Endothelial cell of umbilical vein (primary cell): ENCODE results near the gene CCR2. TPM values are rescaled to one million over a fixed set of nuclear protein-coding genes. Genes with fewer than 3 reads are reported as not detected.

ENCODE experiments used
- BruUV-seq: library from RNA; stranded (reverse); fragments of 400-500 nt; replicated peaks from 2 replicates; lab custom pipeline; 2021; lab: Mats Ljungman, UMichigan
- CTCF ChIA-PET: fragments of 300-600, 350-600 bp; sonication (Branson Sonifier 250); formaldehyde crosslinking; loops from one replicate; lab custom pipeline; 2021; ENCODE audit warnings: antibody characterized with exemption, inconsistent platforms; lab: Charles Lee
- POLR2A ChIA-PET: fragments of 300-600, 350-600 bp; sonication (Branson Sonifier 250); formaldehyde crosslinking; loops from one replicate; lab custom pipeline; 2021; ENCODE audit warnings: antibody characterized with exemption, inconsistent platforms; lab: Charles Lee
- DNase-seq: peaks from one replicate; pipeline ENCODE4 v3.0.0-alpha.2; 2011; ENCODE audit warnings: low read depth, low spot score
- FAIRE-seq: peaks from 2 replicates; lab custom pipeline; 2011; peaks lifted over from hg19 to GRCh38; lab: Jason Lieb, UNC
- H2AFZ ChIP-seq: 2 replicates; pipeline ENCODE4 v1.6.0; 2012; ENCODE audit warnings: low read depth, low read length, control low read depth, inconsistent platforms
- H3K27ac ChIP-seq: 2 replicates; pipeline ENCODE4 v1.5.1; 2011; ENCODE audit warnings: low read depth, mild to moderate bottlenecking, control low read depth, low read length, moderate library complexity; ENCODE audit not compliant: insufficient read depth
- H3K27me3 ChIP-seq, 2 experiments: 2 replicates each; pipeline versions ENCODE4 v1.6.0 to v1.6.1; 2011; ENCODE audit warnings: low read length in 2 of 2, mixed read lengths in 1 of 2; ENCODE audit not compliant: control insufficient read depth in 2 of 2, insufficient read depth in 2 of 2
- H3K36me3 ChIP-seq, 2 experiments: 2 replicates in 1 of 2; 3 replicates in 1 of 2; pipeline ENCODE4 v1.5.1; 2011; ENCODE audit warnings: low read length in 2 of 2, mild to moderate bottlenecking in 1 of 2, moderate library complexity in 1 of 2; ENCODE audit not compliant: control insufficient read depth in 2 of 2, insufficient read depth in 2 of 2; ENCODE audit errors: extremely low read depth in 1 of 2
- H3K4me1 ChIP-seq: 3 replicates; pipeline ENCODE4 v1.5.1; 2011; ENCODE audit warnings: mild to moderate bottlenecking, low read length; ENCODE audit not compliant: control insufficient read depth, insufficient read depth; ENCODE audit errors: extremely low read depth
- H3K4me2 ChIP-seq: 2 replicates; pipeline ENCODE4 v1.6.1; 2011; ENCODE audit warnings: low read length, control low read depth, mixed read lengths; ENCODE audit not compliant: insufficient read depth
- H3K4me3 ChIP-seq, 3 experiments: fragments of 200-600 bp in 1 of 3; sonication (generic), shearing (Covaris generic) in 1 of 3; replicated peaks in 1 of 3; 2 replicates each; pipeline ENCODE4 v1.5.1; 2011 to 2016; ENCODE audit warnings: control low read depth in 3 of 3, low read length in 3 of 3, mild to moderate bottlenecking in 2 of 3, inconsistent platforms in 1 of 3, low read depth in 1 of 3, moderate library complexity in 1 of 3; ENCODE audit not compliant: insufficient read depth in 1 of 3
- H3K79me2 ChIP-seq: 2 replicates; pipeline ENCODE4 v1.6.0; 2012; ENCODE audit warnings: low read length, inconsistent platforms; ENCODE audit not compliant: control insufficient read depth, insufficient read depth
- H3K9ac ChIP-seq: replicated peaks from 2 replicates; pipeline ENCODE3; 2011; ENCODE audit warnings: low read length, control low read depth; ENCODE audit not compliant: insufficient read depth; ENCODE audit errors: extremely low read depth
- H3K9me1 ChIP-seq: replicated peaks from 3 replicates; pipeline ENCODE4 v1.6.0; 2011; ENCODE audit warnings: mild to moderate bottlenecking, low read length; ENCODE audit not compliant: control insufficient read depth, insufficient read depth; ENCODE audit errors: extremely low read depth
- H3K9me3 ChIP-seq: replicated peaks from 2 replicates; pipeline ENCODE4 v1.5.1; 2012; ENCODE audit warnings: low read length, inconsistent platforms; ENCODE audit not compliant: control insufficient read depth, insufficient read depth
- H4K20me1 ChIP-seq: replicated peaks from 2 replicates; pipeline ENCODE3; 2011; ENCODE audit warnings: mild to moderate bottlenecking, low read length; ENCODE audit not compliant: control insufficient read depth, insufficient read depth; ENCODE audit errors: extremely low read depth
- EZH2 ChIP-seq: IDR thresholded peaks from 2 replicates; pipeline ENCODE4 v1.6.1; 2012; ENCODE audit warnings: borderline replicate concordance, low read depth, mild to moderate bottlenecking, moderate library complexity, low read length, inconsistent platforms; ENCODE audit not compliant: severe bottlenecking
- FOS ChIP-seq: IDR thresholded peaks from 2 replicates; pipeline ENCODE4 v1.6.1; 2011; ENCODE audit warnings: mild to moderate bottlenecking, low read length, moderate library complexity, borderline replicate concordance; ENCODE audit not compliant: insufficient read depth
- GATA2 ChIP-seq: IDR thresholded peaks from 2 replicates; pipeline ENCODE4 v1.7.0; 2011; ENCODE audit warnings: low read depth, mild to moderate bottlenecking, moderate library complexity, mixed read lengths, low read length; ENCODE audit not compliant: insufficient read length, insufficient read depth
- JUN ChIP-seq: IDR thresholded peaks from 2 replicates; pipeline ENCODE4 v1.6.1; 2011; ENCODE audit warnings: borderline replicate concordance, low read depth; ENCODE audit not compliant: insufficient read length, insufficient read depth
- MYC ChIP-seq: IDR thresholded peaks from one replicate; pipeline ENCODE4 v1.6.1; 2011; ENCODE audit warnings: mild to moderate bottlenecking, low read depth, low read length
- POLR2A ChIP-seq: IDR thresholded peaks from 2 replicates; pipeline ENCODE4 v1.6.1; 2012; ENCODE audit warnings: low read depth, mild to moderate bottlenecking, control low read depth, low read length
- POLR2AphosphoS5 ChIP-seq: IDR thresholded peaks from 2 replicates; pipeline ENCODE4 v1.6.1; 2012; ENCODE audit warnings: low read depth, mild to moderate bottlenecking, control low read depth, low read length, moderate library complexity; ENCODE audit not compliant: insufficient read depth
- dilution Hi-C: fragments of 300-500 bp; cut with MboI; formaldehyde crosslinking; loops from one replicate; pipeline ENCODE4 v1.15.0; 2019; ENCODE audit warnings: low sequenced_read_pairs; ENCODE audit not compliant: extremely low pct_ligation_motif_present
- intact Hi-C: fragments of 100-400 bp; cut with micrococcal nuclease; formaldehyde crosslinking; loops from one replicate; pipeline ENCODE4 v1.10.0; 2022
- polyA plus RNA-seq, 4 experiments: library from polyadenylated mRNA; depleted of rRNA in 3 of 4; stranded (reverse) in 3 of 4; unstranded in 1 of 4; fragments of >200 nt; gene quantifications; 2 replicates each; pipeline versions ENCODE4 v1.2.1 to v1.2.3, GENCODE V29; 2011 to 2012; ENCODE audit warnings: missing spikeins in 1 of 4
- total RNA-seq: library from RNA; stranded (reverse); gene quantifications from 2 replicates; pipeline ENCODE4 v1.2.3, GENCODE V29; 2021
- TF ChIP-seq, protein P1 (sequence below): IDR thresholded peaks from 2 replicates; pipeline ENCODE4 v1.6.1; 2011; ENCODE audit not compliant: insufficient read depth, insufficient read length
- TF ChIP-seq, protein P2 (sequence below), 2 donors: IDR thresholded peaks; 1 replicate in 1 of 2; 2 replicates in 1 of 2; pipeline ENCODE4 v1.5.1; 2011; ENCODE audit warnings: low read length in 2 of 2, mild to moderate bottlenecking in 2 of 2, moderate library complexity in 2 of 2, control low read depth in 1 of 2, inconsistent platforms in 1 of 2, low read depth in 1 of 2; ENCODE audit not compliant: insufficient read depth in 1 of 2; ENCODE audit errors: extremely low read depth in 1 of 2

The CCR2 gene
- total and polyA plus RNA-seq, 2 donors (not counting 3 experiments of a cell fraction or from before 2014, with no cell fraction given), result not detected

DNA sequence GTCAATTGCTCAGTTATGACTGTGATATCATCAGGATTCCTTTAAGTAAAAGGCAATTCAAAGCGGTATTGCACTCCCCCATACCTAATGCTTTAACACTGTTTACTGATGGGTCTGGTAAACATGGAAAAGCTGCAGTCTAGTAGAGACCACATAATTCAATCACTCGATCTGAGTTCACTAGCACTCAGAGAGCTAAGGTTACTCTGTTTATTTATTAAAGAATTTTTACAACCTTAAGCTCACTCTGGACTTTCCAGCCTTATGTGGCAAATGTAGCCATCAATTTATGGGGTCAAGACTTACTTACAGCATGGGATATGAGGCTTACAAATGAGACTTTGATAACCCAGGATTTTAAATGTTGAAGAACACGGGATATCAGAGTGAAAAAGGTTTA lies 18.4 kb upstream of the CCR2 start:
- H3K79me2 ChIP-seq, result no peaks in the 10 kb centered on the region
- intact Hi-C loops, result no loop called here
- DNase-seq, result no peak

More for the DNA sequence above, 18.4 kb upstream of the CCR2 start:
- Histone ChIP-seq H3K4me2 (no peak overlapping the region), H3K36me3 (no peaks in the 10 kb centered on the region), H3K9ac (no peak overlapping the region), H3K4me3 (no peak overlapping the region), H4K20me1 (no peaks in the 10 kb centered on the region), H3K9me1 (no peaks in the 10 kb centered on the region), H3K9me3 (no peaks in the 10 kb centered on the region), H3K27me3 (peaks cover 0 to 1% of the 10 kb centered on the region in 2 experiments), H3K27ac (no peak overlapping the region), H3K4me1 (no peaks in the 10 kb centered on the region), H2AFZ (no peak overlapping the region)
- ChIA-PET POLR2A (no interaction called here), CTCF (no interaction called here)
- dilution Hi-C loops, result no loop called here
- no peak for TF ChIP-seq EZH2
- TF ChIP-seq FOS, result no peak
- TF ChIP-seq POLR2A, result no peak
- TF ChIP-seq, protein P1, sequence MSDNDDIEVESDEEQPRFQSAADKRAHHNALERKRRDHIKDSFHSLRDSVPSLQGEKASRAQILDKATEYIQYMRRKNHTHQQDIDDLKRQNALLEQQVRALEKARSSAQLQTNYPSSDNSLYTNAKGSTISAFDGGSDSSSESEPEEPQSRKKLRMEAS, result no peak
- TF ChIP-seq, protein P2, sequence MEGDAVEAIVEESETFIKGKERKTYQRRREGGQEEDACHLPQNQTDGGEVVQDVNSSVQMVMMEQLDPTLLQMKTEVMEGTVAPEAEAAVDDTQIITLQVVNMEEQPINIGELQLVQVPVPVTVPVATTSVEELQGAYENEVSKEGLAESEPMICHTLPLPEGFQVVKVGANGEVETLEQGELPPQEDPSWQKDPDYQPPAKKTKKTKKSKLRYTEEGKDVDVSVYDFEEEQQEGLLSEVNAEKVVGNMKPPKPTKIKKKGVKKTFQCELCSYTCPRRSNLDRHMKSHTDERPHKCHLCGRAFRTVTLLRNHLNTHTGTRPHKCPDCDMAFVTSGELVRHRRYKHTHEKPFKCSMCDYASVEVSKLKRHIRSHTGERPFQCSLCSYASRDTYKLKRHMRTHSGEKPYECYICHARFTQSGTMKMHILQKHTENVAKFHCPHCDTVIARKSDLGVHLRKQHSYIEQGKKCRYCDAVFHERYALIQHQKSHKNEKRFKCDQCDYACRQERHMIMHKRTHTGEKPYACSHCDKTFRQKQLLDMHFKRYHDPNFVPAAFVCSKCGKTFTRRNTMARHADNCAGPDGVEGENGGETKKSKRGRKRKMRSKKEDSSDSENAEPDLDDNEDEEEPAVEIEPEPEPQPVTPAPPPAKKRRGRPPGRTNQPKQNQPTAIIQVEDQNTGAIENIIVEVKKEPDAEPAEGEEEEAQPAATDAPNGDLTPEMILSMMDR (IDR thresholded peaks at IDR 0.05; ENCODE audit: extremely low read depth in 1 of 2, insufficient read depth in 1 of 2, low read depth in 1 of 2, low read length in 2 of 2), result no peak
- no peak for TF ChIP-seq MYC
- no peak for TF ChIP-seq GATA2
- no peak for TF ChIP-seq POLR2AphosphoS5
- no peak for TF ChIP-seq JUN
- no TSS peak for BruUV-seq
- FAIRE-seq, result no peak
